ENCODE results near the gene DNM3. TPM values are rescaled to one million over a fixed set of nuclear protein-coding genes. Genes with fewer than 3 reads are reported as not detected.

The DNM3 gene
- polyA plus RNA-seq, 1 of the 3 experiments (the other 2 are of a cell fraction), result 0.43 TPM

DNA sequence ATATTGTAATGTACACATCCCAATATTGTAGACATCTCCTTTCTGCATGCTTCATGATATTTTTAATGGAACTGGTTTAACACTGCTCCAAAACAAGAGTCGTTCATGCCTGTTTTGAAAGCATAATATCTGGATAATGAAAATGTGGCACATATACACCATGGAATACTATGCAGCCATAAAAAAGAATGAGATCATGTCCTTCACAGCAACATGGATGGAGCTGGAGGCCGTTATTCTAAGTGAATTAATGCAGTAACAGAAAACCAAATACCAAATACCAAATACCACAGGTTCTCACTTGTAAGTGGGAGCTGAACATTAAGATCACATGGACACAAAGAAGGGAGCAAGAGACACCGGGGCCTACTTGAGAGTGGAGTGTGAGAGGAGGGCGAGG is 487.0 kb downstream of the DNM3 start:
- no peaks in the 10 kb centered on the region for H3K9me2 ChIP-seq
- DNase-seq, result no peak
- H2AFZ ChIP-seq (ENCODE audit: low read depth), result no peak overlapping the region
- ChIA-PET CTCF (interaction anchor here (1.0 kb wide), 1 partner anchor 15 kb away, joined by 3 read pairs; no protein-coding TSS in a partner anchor), POLR2A (no interaction called here)
- H3K4me3 ChIP-seq (ENCODE audit: low read depth in 2 of 2, low read length in 1 of 2), result no peak overlapping the region
- peaks cover 0 to 4% of the 10 kb centered on the region in 2 experiments for H3K36me3 ChIP-seq (replicated peaks in 1 of 2; ENCODE audit: control insufficient read depth in 1 of 2, insufficient read depth in 2 of 2, low read length in 1 of 2)
- H3K4me1 ChIP-seq (ENCODE audit: control insufficient read depth in 1 of 2, insufficient read depth in 2 of 2, low read depth in 1 of 2, low read length in 1 of 2), result peaks cover 6 to 23% of the 10 kb centered on the region in 2 experiments
- H3K79me2 ChIP-seq (ENCODE audit: insufficient read depth), result no peaks in the 10 kb centered on the region; the same call in 1 of the 2 replicates
- H3K27ac ChIP-seq (ENCODE audit: low read depth in 2 of 2, low read length in 1 of 2), result no peak overlapping the region
- H3K9me3 ChIP-seq, result no peaks in the 10 kb centered on the region
- H3K9ac ChIP-seq, result no peak overlapping the region
- no peaks in the 10 kb centered on the region for H4K20me1 ChIP-seq (ENCODE audit: insufficient read depth)
- no peak overlapping the region for H3K4me2 ChIP-seq
- no peaks in the 10 kb centered on the region for H3K27me3 ChIP-seq (ENCODE audit: insufficient read depth)
- WGBS (ENCODE audit: low lambda C conversion rate), result 66% methylated on average over 4 of the region's 4 CpGs
- H3F3A ChIP-seq (replicated peaks; ENCODE audit: insufficient read depth), result peaks cover 11% of the 10 kb centered on the region
- TF ChIP-seq RXRA (IDR thresholded peaks at IDR 0.05; ENCODE audit: borderline replicate concordance, low read depth) (no peak), RAD21 (IDR thresholded peaks at IDR 0.05; ENCODE audit: low read length) (no peak), RFX5 (IDR thresholded peaks at IDR 0.05; ENCODE audit: low read length) (no peak), NRF1 (IDR thresholded peaks at IDR 0.05; ENCODE audit: low read depth, low read length) (no peak), SIN3A (IDR thresholded peaks at IDR 0.05; ENCODE audit: borderline replicate concordance, low read depth, low read length) (no peak), IRF3 (IDR thresholded peaks at IDR 0.05; ENCODE audit: low read depth, low read length) (no peak), FOXM1 (IDR thresholded peaks at IDR 0.05; ENCODE audit: low read depth) (no peak)

DNA sequence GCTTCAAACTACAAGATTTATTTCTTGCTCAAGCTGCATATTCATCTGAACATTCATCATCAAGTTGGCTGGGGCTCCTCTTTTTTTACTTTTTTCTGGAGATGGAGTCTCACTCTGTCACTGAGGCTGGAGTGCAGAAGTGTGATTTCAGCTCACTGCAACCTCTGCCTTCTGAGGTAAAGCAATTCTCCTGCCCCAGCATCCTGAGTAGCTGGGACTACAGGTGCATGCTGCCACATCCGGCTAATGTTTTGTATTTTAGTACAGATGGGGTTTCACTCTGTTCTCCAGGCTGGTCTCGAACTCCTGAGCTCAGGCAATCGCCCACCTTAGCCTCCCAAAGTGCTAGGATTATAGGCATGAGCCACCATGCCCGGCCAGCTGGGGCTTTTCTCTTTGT is 490.9 kb downstream of the DNM3 start:
- Histone ChIP-seq H3K27me3 (ENCODE audit: insufficient read depth) (no peaks in the 10 kb centered on the region), H3K9me2 (no peaks in the 10 kb centered on the region), H4K20me1 (ENCODE audit: insufficient read depth) (no peaks in the 10 kb centered on the region), H2AFZ (ENCODE audit: low read depth) (no peak overlapping the region), H3K36me3 (replicated peaks in 1 of 2; ENCODE audit: control insufficient read depth in 1 of 2, insufficient read depth in 2 of 2, low read length in 1 of 2) (peaks cover 0 to 4% of the 10 kb centered on the region in 2 experiments), H3K4me3 (ENCODE audit: low read depth in 2 of 2, low read length in 1 of 2) (no peak overlapping the region), H3K79me2 (ENCODE audit: insufficient read depth) (no peaks in the 10 kb centered on the region), H3K4me1 (ENCODE audit: control insufficient read depth in 1 of 2, insufficient read depth in 2 of 2, low read depth in 1 of 2, low read length in 1 of 2) (no peaks in the 10 kb centered on the region), H3K4me2 (no peak overlapping the region), H3K9me3 (no peaks in the 10 kb centered on the region), H3K27ac (ENCODE audit: low read depth in 2 of 2, low read length in 1 of 2) (no peak overlapping the region), H3K9ac (no peak overlapping the region), H3F3A (replicated peaks; ENCODE audit: insufficient read depth) (no peaks in the 10 kb centered on the region)
- TF ChIP-seq RFX5 (IDR thresholded peaks at IDR 0.05; ENCODE audit: low read length), result no peak
- TF ChIP-seq ZBTB33 (IDR thresholded peaks at IDR 0.05; ENCODE audit: borderline replicate concordance, low read depth), result no peak
- WGBS (ENCODE audit: low lambda C conversion rate), result 91% methylated on average over 4 of the region's 4 CpGs
- DNase-seq, result no peak
- CTCF ChIA-PET, result no interaction called here
- POLR2A ChIA-PET, result no interaction called here

- H3K27me3 ChIP-seq (ENCODE audit: insufficient read depth), result no peaks in the 10 kb centered on the region
- H3K79me2 ChIP-seq (ENCODE audit: insufficient read depth), result no peaks in the 10 kb centered on the region
- DNase-seq, result no peak
- H3K9ac ChIP-seq, result no peak overlapping the region
- no peaks in the 10 kb centered on the region for H3K9me3 ChIP-seq
- H4K20me1 ChIP-seq (ENCODE audit: insufficient read depth), result no peaks in the 10 kb centered on the region
- no peak overlapping the region for H3K4me3 ChIP-seq (ENCODE audit: low read depth in 2 of 2, low read length in 1 of 2)
- no peak overlapping the region for H3K4me2 ChIP-seq
- H3F3A ChIP-seq (replicated peaks; ENCODE audit: insufficient read depth), result no peaks in the 10 kb centered on the region
- H2AFZ ChIP-seq (ENCODE audit: low read depth), result no peak overlapping the region
- H3K27ac ChIP-seq (ENCODE audit: low read depth in 2 of 2, low read length in 1 of 2), result no peak overlapping the region
- no peaks in the 10 kb centered on the region for H3K36me3 ChIP-seq (replicated peaks in 1 of 2; ENCODE audit: control insufficient read depth in 1 of 2, insufficient read depth in 2 of 2, low read length in 1 of 2)
- no peaks in the 10 kb centered on the region for H3K9me2 ChIP-seq
- ChIA-PET CTCF (interaction anchor here (2.2 kb wide), 1 partner anchor 64 kb away, joined by 8 read pairs; no protein-coding TSS in a partner anchor), POLR2A (no interaction called here)
- no peaks in the 10 kb centered on the region for H3K4me1 ChIP-seq (ENCODE audit: control insufficient read depth in 1 of 2, insufficient read depth in 2 of 2, low read depth in 1 of 2, low read length in 1 of 2)
- TF ChIP-seq, protein P1, sequence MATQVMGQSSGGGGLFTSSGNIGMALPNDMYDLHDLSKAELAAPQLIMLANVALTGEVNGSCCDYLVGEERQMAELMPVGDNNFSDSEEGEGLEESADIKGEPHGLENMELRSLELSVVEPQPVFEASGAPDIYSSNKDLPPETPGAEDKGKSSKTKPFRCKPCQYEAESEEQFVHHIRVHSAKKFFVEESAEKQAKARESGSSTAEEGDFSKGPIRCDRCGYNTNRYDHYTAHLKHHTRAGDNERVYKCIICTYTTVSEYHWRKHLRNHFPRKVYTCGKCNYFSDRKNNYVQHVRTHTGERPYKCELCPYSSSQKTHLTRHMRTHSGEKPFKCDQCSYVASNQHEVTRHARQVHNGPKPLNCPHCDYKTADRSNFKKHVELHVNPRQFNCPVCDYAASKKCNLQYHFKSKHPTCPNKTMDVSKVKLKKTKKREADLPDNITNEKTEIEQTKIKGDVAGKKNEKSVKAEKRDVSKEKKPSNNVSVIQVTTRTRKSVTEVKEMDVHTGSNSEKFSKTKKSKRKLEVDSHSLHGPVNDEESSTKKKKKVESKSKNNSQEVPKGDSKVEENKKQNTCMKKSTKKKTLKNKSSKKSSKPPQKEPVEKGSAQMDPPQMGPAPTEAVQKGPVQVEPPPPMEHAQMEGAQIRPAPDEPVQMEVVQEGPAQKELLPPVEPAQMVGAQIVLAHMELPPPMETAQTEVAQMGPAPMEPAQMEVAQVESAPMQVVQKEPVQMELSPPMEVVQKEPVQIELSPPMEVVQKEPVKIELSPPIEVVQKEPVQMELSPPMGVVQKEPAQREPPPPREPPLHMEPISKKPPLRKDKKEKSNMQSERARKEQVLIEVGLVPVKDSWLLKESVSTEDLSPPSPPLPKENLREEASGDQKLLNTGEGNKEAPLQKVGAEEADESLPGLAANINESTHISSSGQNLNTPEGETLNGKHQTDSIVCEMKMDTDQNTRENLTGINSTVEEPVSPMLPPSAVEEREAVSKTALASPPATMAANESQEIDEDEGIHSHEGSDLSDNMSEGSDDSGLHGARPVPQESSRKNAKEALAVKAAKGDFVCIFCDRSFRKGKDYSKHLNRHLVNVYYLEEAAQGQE (IDR thresholded peaks at IDR 0.05; ENCODE audit: low read depth, low read length), result no peak
- TF ChIP-seq RXRA (IDR thresholded peaks at IDR 0.05; ENCODE audit: borderline replicate concordance, low read depth) (no peak), YY1 (IDR thresholded peaks at IDR 0.05; ENCODE audit: low read depth) (no peak), TEAD4 (IDR thresholded peaks at IDR 0.05; ENCODE audit: borderline replicate concordance, insufficient read depth) (no peak), POLR2AphosphoS5 (IDR thresholded peaks at IDR 0.05; ENCODE audit: low read depth, low read length) (no peak), FOXM1 (IDR thresholded peaks at IDR 0.05; ENCODE audit: low read depth) (no peak)
- TF ChIP-seq, protein P2, sequence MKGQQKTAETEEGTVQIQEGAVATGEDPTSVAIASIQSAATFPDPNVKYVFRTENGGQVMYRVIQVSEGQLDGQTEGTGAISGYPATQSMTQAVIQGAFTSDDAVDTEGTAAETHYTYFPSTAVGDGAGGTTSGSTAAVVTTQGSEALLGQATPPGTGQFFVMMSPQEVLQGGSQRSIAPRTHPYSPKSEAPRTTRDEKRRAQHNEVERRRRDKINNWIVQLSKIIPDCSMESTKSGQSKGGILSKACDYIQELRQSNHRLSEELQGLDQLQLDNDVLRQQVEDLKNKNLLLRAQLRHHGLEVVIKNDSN (IDR thresholded peaks at IDR 0.05; ENCODE audit: borderline replicate concordance, low read depth), result no peak
Observed at GRCh38 chr1:172335377-172335776, 494.1 kb downstream of the DNM3 start.
